A549 (cell line): ENCODE data around the gene GRIN3A. TPM values are rescaled to one million over a fixed set of nuclear protein-coding genes. Genes with fewer than 3 reads are reported as not detected.

Source experiments
- ATAC-seq, 2 experiments: fragments of 200-7000 bp in 1 of 2; fragments of >200 bp in 1 of 2; cut with Nextera tagmentation in 1 of 2; cut with Tn5 transposase in 1 of 2; 3 replicates each; pipeline versions ENCODE4 v1.8.0 to v1.9.1; 2018 to 2020; ENCODE audit warnings: mild to moderate bottlenecking in 1 of 2, moderate library complexity in 1 of 2
- CTCF ChIA-PET: fragments of 300-600 bp; sonication (Branson Sonifier 250); formaldehyde crosslinking; extraction: SDS; loops from one replicate; lab custom pipeline; 2021; ENCODE audit warnings: antibody characterized with exemption, inconsistent platforms; lab: Yijun Ruan, JAX
- POLR2A ChIA-PET: fragments of 350-600 bp; formaldehyde crosslinking; extraction: SDS; loops from one replicate; lab custom pipeline; 2021; ENCODE audit warnings: antibody characterized with exemption, inconsistent platforms; lab: Yijun Ruan, JAX
- DNase-seq, 2 experiments: peaks; one replicate each; pipeline versions ENCODE4 v3.0.0 to v3.0.0-alpha.2; 2011 to 2016; ENCODE audit warnings: low read depth in 1 of 2, low spot score in 1 of 2
- FAIRE-seq: peaks from 2 replicates; lab custom pipeline; 2011; peaks lifted over from hg19 to GRCh38; lab: Jason Lieb, UNC
- H3K27ac ChIP-seq, 2 experiments: fragments of >200 bp; sonication (Bioruptor Twin); formaldehyde crosslinking; 3 replicates each; pipeline ENCODE4 v1.5.1; 2016 to 2017
- H3K4me1 ChIP-seq: fragments of >200 bp; sonication (Bioruptor Twin); formaldehyde crosslinking; 3 replicates; pipeline ENCODE4 v1.6.1; 2016
- H3K4me2 ChIP-seq: fragments of >200 bp; sonication (Bioruptor Twin); formaldehyde crosslinking; 3 replicates; pipeline ENCODE4 v1.6.1; 2016
- H3K4me3 ChIP-seq: fragments of >200 bp; sonication (Bioruptor Twin); formaldehyde crosslinking; 3 replicates; pipeline ENCODE4 v1.5.1; 2016
- H3K9me3 ChIP-seq: fragments of >200 bp; sonication (Bioruptor Twin); formaldehyde crosslinking; 3 replicates; pipeline ENCODE4 v1.6.1; 2016
- CBX2 ChIP-seq: fragments of 200-600 bp; sonication (generic); IDR thresholded peaks from 2 replicates; pipeline ENCODE4 v1.6.1; 2016; ENCODE audit warnings: low read depth, mild to moderate bottlenecking, borderline replicate concordance
- CEBPB ChIP-seq, 2 experiments: fragments of >200 bp in 1 of 2; sonication (Bioruptor Twin) in 1 of 2; formaldehyde crosslinking in 1 of 2; IDR thresholded peaks; 2 replicates each; pipeline ENCODE4 v1.6.1; 2012 to 2016
- EHF ChIP-seq: fragments of 250-450 bp; sonication (Bioruptor Pico); IDR thresholded peaks from 2 replicates; pipeline ENCODE4 v1.5.0; 2020; ENCODE audit warnings: mild to moderate bottlenecking
- EHMT2 ChIP-seq: fragments of 200-600 bp; sonication (generic); IDR thresholded peaks from 2 replicates; pipeline ENCODE4 v1.6.1; 2016; ENCODE audit warnings: antibody characterized with exemption, low read depth, mild to moderate bottlenecking, moderate library complexity
- ESRRA ChIP-seq: fragments of 150-350 bp; IDR thresholded peaks from 2 replicates; pipeline ENCODE4 v1.6.1; 2014; ENCODE audit warnings: mild to moderate bottlenecking, low read length, borderline replicate concordance
- FOSL2 ChIP-seq, 2 experiments: fragments of 450-650 bp in 1 of 2; fragments of >200 bp in 1 of 2; sonication (Bioruptor Twin) in 1 of 2; formaldehyde crosslinking; IDR thresholded peaks; 2 replicates each; pipeline versions ENCODE4 v1.5.0 to v1.6.1; 2016 to 2020; ENCODE audit warnings: mild to moderate bottlenecking in 1 of 2, moderate library complexity in 1 of 2
- HEYL ChIP-seq: fragments of 250-450 bp; sonication (Bioruptor Pico); IDR thresholded peaks from 2 replicates; pipeline ENCODE4 v1.8.0; 2021; ENCODE audit warnings: mild to moderate bottlenecking, moderate library complexity
- JUN ChIP-seq, 2 experiments: fragments of >200 bp; sonication (Bioruptor Twin); formaldehyde crosslinking; IDR thresholded peaks; 2 replicates in 1 of 2; 3 replicates in 1 of 2; pipeline ENCODE4 v1.6.1; 2016 to 2017
- JUNB ChIP-seq: fragments of >200 bp; sonication (Bioruptor Twin); formaldehyde crosslinking; IDR thresholded peaks from 2 replicates; pipeline ENCODE4 v1.6.1; 2016
- KDM5A ChIP-seq: fragments of 200-600 bp; sonication (generic); IDR thresholded peaks from 2 replicates; pipeline ENCODE4 v1.6.1; 2016; ENCODE audit warnings: antibody characterized with exemption, mild to moderate bottlenecking
- NR3C1 ChIP-seq: fragments of >200 bp; sonication (Bioruptor Twin); formaldehyde crosslinking; IDR thresholded peaks from 3 replicates; pipeline ENCODE4 v1.6.1; 2017
- POLR2A ChIP-seq: IDR thresholded peaks from 2 replicates; pipeline ENCODE4 v1.6.1; 2012; ENCODE audit warnings: mild to moderate bottlenecking, low read length
- POLR2AphosphoS2 ChIP-seq: conservative IDR thresholded peaks from 2 replicates; pipeline ENCODE4 v1.6.1; 2012; ENCODE audit warnings: low read length, improper control_type of control experiment, inconsistent platforms
- RCOR1 ChIP-seq: fragments of 150-350 bp; IDR thresholded peaks from 2 replicates; pipeline ENCODE4 v1.6.1; 2014; ENCODE audit warnings: antibody characterized with exemption, low read length, low read depth
- RFX5 ChIP-seq: fragments of 450-650 bp; IDR thresholded peaks from 2 replicates; pipeline ENCODE4 v1.7.1; 2014; ENCODE audit warnings: antibody characterized with exemption, mild to moderate bottlenecking, moderate library complexity
- TFCP2L1 ChIP-seq: fragments of 250-450 bp; sonication (Bioruptor Pico); IDR thresholded peaks from 2 replicates; pipeline ENCODE4 v1.5.0; 2021; ENCODE audit warnings: mild to moderate bottlenecking
- ZC3H11A ChIP-seq: fragments of 450-650 bp; IDR thresholded peaks from 2 replicates; pipeline ENCODE4 v1.6.1; 2014; ENCODE audit warnings: antibody characterized with exemption, mild to moderate bottlenecking
- ZFP36 ChIP-seq: fragments of 450-650 bp; IDR thresholded peaks from 2 replicates; pipeline ENCODE4 v1.6.1; 2014; ENCODE audit warnings: borderline replicate concordance; ENCODE audit not compliant: partially characterized antibody
- WGBS: methylation state at CpG from one replicate; pipeline ENCODE4 v1.1.6; 2017; ENCODE audit errors: missing lambda C conversion rate; 5-methylcytosine and 5-hydroxymethylcytosine counted together
- polyA plus RNA-seq, 4 experiments: library from polyadenylated mRNA; depleted of rRNA in 3 of 4; stranded (reverse); fragments of >200 nt; fragmentation: RNase III in 1 of 4; extraction: RNeasy Plus Mini Kit Qiagen cat#74134 plus additional on column Dnase treatment in 1 of 4; gene quantifications; 2 replicates in 3 of 4; 3 replicates in 1 of 4; pipeline ENCODE4 v1.2.3, GENCODE V29; 2011 to 2017
- TF ChIP-seq, protein P1 (sequence below): fragments of 150-350 bp; IDR thresholded peaks from 2 replicates; pipeline ENCODE4 v1.6.1; 2014; ENCODE audit warnings: low read depth, mild to moderate bottlenecking, low read length
- TF ChIP-seq, protein P2 (sequence below): fragments of >200 bp; sonication (Bioruptor Twin); formaldehyde crosslinking; IDR thresholded peaks from 2 replicates; pipeline ENCODE4 v1.6.1; 2016
- TF ChIP-seq, protein P3 (sequence below): fragments of >200 bp; sonication (Bioruptor Twin); formaldehyde crosslinking; IDR thresholded peaks from 3 replicates; pipeline ENCODE4 v1.6.1; 2016

The GRIN3A gene
- polyA plus RNA-seq, 2 of the 4 experiments (the other 2 are of a cell fraction), result not detected

DNA sequence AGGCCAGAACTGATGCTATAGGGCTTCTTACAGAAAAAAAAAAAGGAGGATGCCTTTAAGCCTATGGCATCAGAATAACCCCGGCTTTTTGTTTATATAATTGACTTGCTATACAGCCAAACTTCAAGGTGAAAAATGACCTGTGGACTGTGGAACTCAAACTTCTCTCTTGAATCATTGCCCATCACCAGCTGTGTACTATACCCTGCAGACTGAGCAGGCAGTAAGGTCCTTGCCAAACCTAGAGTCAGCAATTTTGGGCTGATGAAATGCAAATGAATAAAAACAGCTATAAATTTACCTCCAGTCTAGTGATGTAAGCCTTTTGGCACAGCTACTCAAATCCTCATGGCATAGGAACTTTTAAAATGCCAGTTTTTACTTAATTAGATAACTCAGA lies 99.1 kb downstream of the GRIN3A start (continued):
- TF ChIP-seq, protein P1, sequence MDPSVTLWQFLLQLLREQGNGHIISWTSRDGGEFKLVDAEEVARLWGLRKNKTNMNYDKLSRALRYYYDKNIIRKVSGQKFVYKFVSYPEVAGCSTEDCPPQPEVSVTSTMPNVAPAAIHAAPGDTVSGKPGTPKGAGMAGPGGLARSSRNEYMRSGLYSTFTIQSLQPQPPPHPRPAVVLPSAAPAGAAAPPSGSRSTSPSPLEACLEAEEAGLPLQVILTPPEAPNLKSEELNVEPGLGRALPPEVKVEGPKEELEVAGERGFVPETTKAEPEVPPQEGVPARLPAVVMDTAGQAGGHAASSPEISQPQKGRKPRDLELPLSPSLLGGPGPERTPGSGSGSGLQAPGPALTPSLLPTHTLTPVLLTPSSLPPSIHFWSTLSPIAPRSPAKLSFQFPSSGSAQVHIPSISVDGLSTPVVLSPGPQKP, result no peak
- TF ChIP-seq JUNB (no peak), HEYL (CRISPR knock-in tag) (no peak)

DNA sequence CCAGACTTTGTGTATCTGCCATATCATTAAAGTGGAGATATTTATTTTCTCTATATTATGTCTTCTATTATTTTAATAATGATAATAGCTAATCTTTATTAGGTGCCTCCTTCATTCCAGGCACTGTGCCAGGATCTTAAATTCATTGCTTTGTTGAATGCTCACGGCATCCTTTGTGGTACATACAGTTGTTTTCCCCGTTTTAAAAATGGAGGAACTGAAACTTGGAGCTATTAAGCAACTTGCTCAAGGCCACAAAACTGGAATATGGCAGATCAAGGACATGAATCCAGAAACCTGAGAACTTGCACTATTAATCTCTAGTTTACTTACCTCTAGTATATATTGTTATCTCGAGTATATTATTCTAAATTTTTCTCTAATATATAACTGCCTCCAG lies 102.2 kb downstream of the GRIN3A start:
- Histone ChIP-seq H3K27ac (no peak overlapping the region), H3K4me3 (no peak overlapping the region), H3K9me3 (no peaks in the 10 kb centered on the region), H3K4me1 (no peaks in the 10 kb centered on the region), H3K4me2 (no peak overlapping the region)
- ChIA-PET CTCF (interaction anchor here (1.0 kb wide), 1 partner anchor 10 kb away, joined by 3 read pairs; no protein-coding TSS in a partner anchor), POLR2A (no interaction called here)
- 15% methylated on average over 3 of the region's 3 CpGs for WGBS
- no peak for ATAC-seq
- no peak for FAIRE-seq
- TF ChIP-seq JUN (IDR thresholded peaks at IDR 0.05), result no peak
- TF ChIP-seq KDM5A, result no peak
- TF ChIP-seq CEBPB (IDR thresholded peaks at IDR 0.05), result no peak
- TF ChIP-seq ZFP36, result no peak
- TF ChIP-seq ESRRA, result no peak
- no peak for TF ChIP-seq EHF
- no peak for TF ChIP-seq TFCP2L1 (CRISPR knock-in tag)
- no peak for DNase-seq

DNA sequence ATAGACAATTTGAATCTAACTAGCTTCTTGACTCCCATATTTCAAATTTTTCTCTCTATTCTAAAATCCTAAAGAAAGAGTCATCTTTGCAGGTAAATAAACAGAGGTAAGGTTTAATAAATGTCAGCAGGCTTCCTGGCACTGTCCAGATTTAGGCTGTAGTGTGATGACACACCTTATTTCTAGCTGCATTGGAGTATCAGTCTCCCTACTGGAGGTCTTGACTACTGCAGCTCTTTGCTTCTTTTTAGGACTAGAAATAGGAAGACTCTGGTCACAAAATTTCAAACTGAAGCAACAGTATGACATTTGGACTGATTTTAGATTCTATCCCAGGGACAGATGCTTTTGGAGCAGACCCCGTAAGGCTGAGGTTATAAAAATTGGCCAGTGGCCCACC lies 103.0 kb downstream of the GRIN3A start:
- Histone ChIP-seq H3K4me2 (no peak overlapping the region), H3K27ac (no peak overlapping the region), H3K9me3 (no peaks in the 10 kb centered on the region), H3K4me3 (no peak overlapping the region), H3K4me1 (no peaks in the 10 kb centered on the region)
- TF ChIP-seq ZFP36 (no peak), JUN (IDR thresholded peaks at IDR 0.05) (no peak), RFX5 (no peak), ZC3H11A (no peak), POLR2A (no peak), RCOR1 (no peak), EHMT2 (no peak), POLR2AphosphoS2 (no peak), FOSL2 (IDR thresholded peaks at IDR 0.05) (no peak), FOSL2 (CRISPR knock-in tag; IDR thresholded peaks at IDR 0.05) (no peak), NR3C1 (no peak), CBX2 (no peak), KDM5A (no peak)
- TF ChIP-seq, protein P2, sequence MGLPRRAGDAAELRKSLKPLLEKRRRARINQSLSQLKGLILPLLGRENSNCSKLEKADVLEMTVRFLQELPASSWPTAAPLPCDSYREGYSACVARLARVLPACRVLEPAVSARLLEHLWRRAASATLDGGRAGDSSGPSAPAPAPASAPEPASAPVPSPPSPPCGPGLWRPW, result no peak
- TF ChIP-seq, protein P3, sequence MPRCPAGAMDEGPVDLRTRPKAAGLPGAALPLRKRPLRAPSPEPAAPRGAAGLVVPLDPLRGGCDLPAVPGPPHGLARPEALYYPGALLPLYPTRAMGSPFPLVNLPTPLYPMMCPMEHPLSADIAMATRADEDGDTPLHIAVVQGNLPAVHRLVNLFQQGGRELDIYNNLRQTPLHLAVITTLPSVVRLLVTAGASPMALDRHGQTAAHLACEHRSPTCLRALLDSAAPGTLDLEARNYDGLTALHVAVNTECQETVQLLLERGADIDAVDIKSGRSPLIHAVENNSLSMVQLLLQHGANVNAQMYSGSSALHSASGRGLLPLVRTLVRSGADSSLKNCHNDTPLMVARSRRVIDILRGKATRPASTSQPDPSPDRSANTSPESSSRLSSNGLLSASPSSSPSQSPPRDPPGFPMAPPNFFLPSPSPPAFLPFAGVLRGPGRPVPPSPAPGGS, result no peak
- ChIA-PET CTCF (interaction anchor here (1.0 kb wide), 2 partner anchors 10 to 55 kb away, joined by 3 read pairs; no protein-coding TSS in a partner anchor), POLR2A (interaction anchor here (0.6 kb wide), 1 partner anchor 599 kb away, joined by 3 read pairs; no protein-coding TSS in a partner anchor)
- FAIRE-seq (no peak), DNase-seq (peak in 1 of 2 experiments; percentile 14), ATAC-seq (peak in 1 of 2 experiments; percentile 67; a peak in 3 of 6 replicates)
- WGBS, result 19% methylated on average over 1 of the region's 1 CpG
